Measurements from ENCODE around the gene TFCP2L1. TPM values are rescaled to one million over a fixed set of nuclear protein-coding genes. Genes with fewer than 3 reads are reported as not detected.
A peak's percentile ranks its signal among the peaks of the same experiment; 100 is the strongest.

Gene TFCP2L1
- total and polyA plus RNA-seq, 2 donors (not counting 1 experiment from before 2014, with no cell fraction given): not detected

- no peak for TF ChIP-seq EZH2 (IDR thresholded peaks at IDR 0.05; ENCODE audit: low read length, missing control alignments)
- no peak overlapping the region for H3K9ac ChIP-seq (ENCODE audit: insufficient read depth, low read length)
Observed at GRCh38 chr2:121175326-121175725, 109.7 kb downstream of the TFCP2L1 start.

GRCh38 chr2:121173806-121174205 is 111.2 kb downstream of the TFCP2L1 start:
- Histone ChIP-seq H3K4me2 (ENCODE audit: extremely low read depth, insufficient read depth, low read length) (no peak overlapping the region), H3K9ac (ENCODE audit: insufficient read depth, low read length) (no peak overlapping the region), H3K79me2 (ENCODE audit: control insufficient read depth, insufficient read depth, low read length) (no peaks in the 10 kb centered on the region), H3K9me3 (ENCODE audit: control insufficient read depth, insufficient read depth, low read depth, low read length) (no peaks in the 10 kb centered on the region), H3K4me1 (ENCODE audit: control insufficient read depth, extremely low read depth, insufficient read depth, low read length) (no peaks in the 10 kb centered on the region), H2AFZ (ENCODE audit: low read length) (no peak overlapping the region), H3K27ac (ENCODE audit: insufficient read depth, low read length) (no peak overlapping the region), H3K36me3 (ENCODE audit: control insufficient read depth, insufficient read depth, low read length) (no peaks in the 10 kb centered on the region), H3K27me3 (ENCODE audit: control insufficient read depth, insufficient read depth, low read length) (peaks cover 10% of the 10 kb centered on the region), H3K4me3 (replicated peaks in 1 of 4; ENCODE audit: control extremely low read depth in 1 of 4, insufficient read depth in 1 of 4, low read depth in 3 of 4, low read length in 4 of 4) (no peak overlapping the region), H4K20me1 (ENCODE audit: control insufficient read depth, extremely low read depth, insufficient read depth, low read length) (no peaks in the 10 kb centered on the region)
- DNase-seq (ENCODE audit: low read depth in 2 of 2): no peak
- TF ChIP-seq EZH2 (IDR thresholded peaks at IDR 0.05; ENCODE audit: low read length, missing control alignments) (no peak), CTCF (conservative IDR thresholded peaks at IDR 0.05 in 1 of 2, IDR thresholded peaks at IDR 0.05 in 1 of 2; ENCODE audit: low read depth in 1 of 2, low read length in 2 of 2) (no peak)

More at GRCh38 chr2:121175326-121175725, 109.7 kb downstream of the TFCP2L1 start:
- H3K9me3 ChIP-seq (ENCODE audit: control insufficient read depth, insufficient read depth, low read depth, low read length): no peaks in the 10 kb centered on the region
- H3K36me3 ChIP-seq (ENCODE audit: control insufficient read depth, insufficient read depth, low read length): no peaks in the 10 kb centered on the region
- no peak overlapping the region for H2AFZ ChIP-seq (ENCODE audit: low read length)
- H3K4me1 ChIP-seq (ENCODE audit: control insufficient read depth, extremely low read depth, insufficient read depth, low read length): no peaks in the 10 kb centered on the region
- peaks cover 10% of the 10 kb centered on the region for H3K27me3 ChIP-seq (ENCODE audit: control insufficient read depth, insufficient read depth, low read length)
- H3K4me2 ChIP-seq (ENCODE audit: extremely low read depth, insufficient read depth, low read length): no peak overlapping the region
- H3K4me3 ChIP-seq (replicated peaks in 1 of 4; ENCODE audit: control extremely low read depth in 1 of 4, insufficient read depth in 1 of 4, low read depth in 3 of 4, low read length in 4 of 4): no peak overlapping the region
- H3K79me2 ChIP-seq (ENCODE audit: control insufficient read depth, insufficient read depth, low read length): no peaks in the 10 kb centered on the region
- no peak for DNase-seq (ENCODE audit: low read depth in 2 of 2)
- H3K27ac ChIP-seq (ENCODE audit: insufficient read depth, low read length): no peak overlapping the region
- no peaks in the 10 kb centered on the region for H4K20me1 ChIP-seq (ENCODE audit: control insufficient read depth, extremely low read depth, insufficient read depth, low read length)

GRCh38 chr2:121173112-121173511 is 111.9 kb downstream of the TFCP2L1 start:
- H3K27me3 ChIP-seq (ENCODE audit: control insufficient read depth, insufficient read depth, low read length): peaks cover 10% of the 10 kb centered on the region
- H3K4me3 ChIP-seq (replicated peaks in 1 of 4; ENCODE audit: control extremely low read depth in 1 of 4, insufficient read depth in 1 of 4, low read depth in 3 of 4, low read length in 4 of 4): no peak overlapping the region
- no peak overlapping the region for H2AFZ ChIP-seq (ENCODE audit: low read length)
- H3K36me3 ChIP-seq (ENCODE audit: control insufficient read depth, insufficient read depth, low read length): no peaks in the 10 kb centered on the region
- peak in 1 of 2 donors; percentile 32 for DNase-seq (ENCODE audit: low read depth in 2 of 2)
- H3K4me2 ChIP-seq (ENCODE audit: extremely low read depth, insufficient read depth, low read length): no peak overlapping the region
- no peaks in the 10 kb centered on the region for H3K4me1 ChIP-seq (ENCODE audit: control insufficient read depth, extremely low read depth, insufficient read depth, low read length)
- no peaks in the 10 kb centered on the region for H3K9me3 ChIP-seq (ENCODE audit: control insufficient read depth, insufficient read depth, low read depth, low read length)
- no peak overlapping the region for H3K9ac ChIP-seq (ENCODE audit: insufficient read depth, low read length)
- no peaks in the 10 kb centered on the region for H4K20me1 ChIP-seq (ENCODE audit: control insufficient read depth, extremely low read depth, insufficient read depth, low read length)
- H3K27ac ChIP-seq (ENCODE audit: insufficient read depth, low read length): no peak overlapping the region
- no peaks in the 10 kb centered on the region for H3K79me2 ChIP-seq (ENCODE audit: control insufficient read depth, insufficient read depth, low read length)
- TF ChIP-seq CTCF (conservative IDR thresholded peaks at IDR 0.05 in 1 of 2, IDR thresholded peaks at IDR 0.05 in 1 of 2; ENCODE audit: low read depth in 1 of 2, low read length in 2 of 2): no peak
- no peak for TF ChIP-seq EZH2 (IDR thresholded peaks at IDR 0.05; ENCODE audit: low read length, missing control alignments)

Data from fibroblast of lung (primary cell).